Dermis blood vessel endothelial cell (primary cell): ENCODE data around the gene GNAS-AS1. TPM values are rescaled to one million over a fixed set of nuclear protein-coding genes. Genes with fewer than 3 reads are reported as not detected.
"Not testable (repeated sequence)": the region's sequence is repeated elsewhere in the genome, so short reads cannot be mapped to it uniquely, and the experiment has no call there.

ENCODE experiments used
- DNase-seq: peaks from one replicate; pipeline ENCODE4 v3.0.0; 2010
- total RNA-seq: library from RNA; depleted of rRNA; stranded (reverse); fragments of >200 nt; gene quantifications from 2 replicates; pipeline ENCODE4 v1.2.3, GENCODE V29; 2014

The GNAS-AS1 gene
- total RNA-seq, 1 donor from 2014 or later = not detected

DNA sequence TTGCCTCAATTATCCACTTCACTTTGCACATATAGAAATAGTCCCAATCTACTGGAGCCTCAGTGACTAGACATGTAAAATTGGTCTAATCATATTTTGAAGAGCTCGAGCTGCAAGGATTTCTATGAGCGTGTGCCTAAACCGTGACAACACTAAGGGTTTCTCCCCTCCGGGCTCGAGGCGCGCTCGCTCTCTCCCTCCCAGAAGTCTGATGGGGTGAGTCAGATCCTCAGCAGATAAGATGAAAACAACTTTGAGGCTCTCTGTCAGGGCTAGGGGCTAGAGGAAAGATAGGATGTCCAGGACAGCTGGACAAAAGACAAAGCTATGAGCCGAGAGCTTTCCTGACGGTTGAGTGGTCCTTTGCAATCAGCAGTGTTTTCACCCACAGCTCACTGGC is 16.8 kb downstream of the GNAS-AS1 start:
- no peak for DNase-seq

GRCh38 chr20:58832457-58832856 is 18.2 kb downstream of the GNAS-AS1 start:
- no peak for DNase-seq

GRCh38 chr20:58829531-58829941 is 21.2 kb downstream of the GNAS-AS1 start:
- no peak for DNase-seq

- DNase-seq = not testable (repeated sequence)
Observed at GRCh38 chr20:58828804-58829203, 21.9 kb downstream of the GNAS-AS1 start.

- no peak for DNase-seq
Observed at GRCh38 chr20:58828136-58828535, 22.6 kb downstream of the GNAS-AS1 start.

- no peak for DNase-seq
Observed at GRCh38 chr20:58826271-58826670, 24.4 kb downstream of the GNAS-AS1 start.

DNA sequence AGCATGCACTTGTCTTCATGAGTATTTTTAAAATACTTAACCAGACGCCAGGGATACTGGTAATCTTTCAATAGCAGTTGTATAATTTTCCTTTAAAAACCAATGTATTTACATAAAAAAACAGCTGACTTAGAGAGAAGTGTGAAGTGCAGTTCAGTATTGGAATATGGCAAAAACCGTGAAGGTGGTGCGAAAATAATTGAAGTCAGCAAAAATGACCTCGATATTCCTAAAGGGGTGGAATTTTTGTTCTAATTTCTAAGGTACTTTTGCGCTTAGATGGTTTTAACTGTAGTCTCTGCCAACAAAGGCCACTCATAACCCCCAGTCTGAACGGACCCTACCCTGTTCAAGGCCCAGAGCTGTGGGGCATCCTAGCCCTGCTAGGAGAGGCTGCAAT is 25.3 kb downstream of the GNAS-AS1 start:
- DNase-seq = no peak

DNA sequence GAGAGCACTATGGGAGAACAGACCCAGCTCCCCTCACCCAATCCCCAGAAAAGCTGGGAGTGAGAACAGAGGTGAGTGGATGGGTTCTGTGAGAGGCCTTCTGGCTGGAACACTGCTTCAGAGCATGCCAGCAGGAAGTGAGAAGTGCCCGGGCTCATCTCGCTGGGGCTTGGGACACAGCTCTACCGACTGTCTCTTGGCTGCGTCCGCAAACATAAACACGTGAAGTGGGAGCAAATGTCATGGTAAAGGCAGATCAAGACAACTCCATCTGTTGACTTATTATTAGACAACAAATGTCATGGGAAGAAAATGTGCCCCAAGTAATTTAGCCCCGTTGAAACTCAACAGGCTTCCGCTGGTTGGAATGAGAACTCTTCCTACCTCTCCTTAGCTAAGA is 25.9 kb downstream of the GNAS-AS1 start:
- no peak for DNase-seq

- DNase-seq = no peak
Observed at GRCh38 chr20:58822748-58823730, 27.7 kb downstream of the GNAS-AS1 start.

DNA sequence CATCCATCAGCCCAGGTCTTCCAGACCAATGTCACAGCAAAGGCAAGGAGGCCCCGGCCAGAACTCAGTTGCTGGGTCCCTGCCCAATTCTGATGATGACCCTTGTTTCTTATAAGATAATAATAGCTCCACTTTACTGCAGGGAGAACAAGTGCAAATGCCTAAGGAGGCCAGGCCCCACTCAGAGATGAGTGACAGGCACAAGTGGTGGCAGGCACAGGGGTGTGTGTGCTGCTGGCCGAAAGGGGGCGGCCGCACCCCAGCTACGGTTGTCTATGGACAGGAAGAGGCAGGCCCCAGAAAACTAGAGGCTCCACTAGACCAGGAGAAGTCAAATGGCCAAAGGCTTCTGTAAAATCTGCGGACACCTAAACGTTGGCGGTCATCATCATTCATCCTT is 28.6 kb downstream of the GNAS-AS1 start:
- DNase-seq = no peak

- not testable (repeated sequence) for DNase-seq
Observed at GRCh38 chr20:58820515-58820914, 30.2 kb downstream of the GNAS-AS1 start.

- DNase-seq = no peak
Observed at GRCh38 chr20:58819921-58820320, 30.8 kb downstream of the GNAS-AS1 start.

DNA sequence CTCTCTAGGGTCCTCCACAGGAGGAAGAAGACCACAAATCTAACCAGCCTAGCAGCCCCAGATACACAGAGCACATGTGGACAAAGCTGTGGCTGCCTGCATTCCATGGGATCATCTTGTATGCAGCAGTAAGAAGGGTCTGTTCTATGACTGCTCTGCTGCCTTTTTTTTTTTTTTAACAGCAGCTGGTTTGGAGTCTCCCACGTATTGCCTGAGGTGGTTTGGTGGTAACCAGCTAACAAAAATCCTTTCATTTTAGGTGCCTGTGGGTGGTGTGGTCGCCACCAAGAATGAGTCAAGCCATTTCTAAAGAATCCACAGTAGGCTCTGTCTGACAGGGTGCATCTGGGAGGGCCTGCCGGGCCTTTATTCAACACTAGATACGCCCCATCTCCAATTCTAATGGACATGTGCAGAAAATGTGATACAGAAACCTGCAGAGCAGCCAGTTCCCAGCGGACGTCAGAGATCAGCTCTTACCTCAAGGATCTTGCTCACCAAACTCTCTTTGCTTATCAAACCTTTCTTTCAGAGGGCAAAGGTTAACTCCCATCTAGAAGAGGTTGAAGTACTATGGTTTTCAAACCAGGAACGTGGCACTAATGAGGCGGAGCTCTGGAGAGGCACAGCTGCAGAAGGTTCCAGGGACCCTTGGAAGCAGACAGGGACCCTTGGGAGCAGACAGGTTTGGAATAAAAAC is 32.0 kb downstream of the GNAS-AS1 start:
- no peak for DNase-seq

GRCh38 chr20:58817748-58818147 is 33.0 kb downstream of the GNAS-AS1 start:
- no peak for DNase-seq

DNA sequence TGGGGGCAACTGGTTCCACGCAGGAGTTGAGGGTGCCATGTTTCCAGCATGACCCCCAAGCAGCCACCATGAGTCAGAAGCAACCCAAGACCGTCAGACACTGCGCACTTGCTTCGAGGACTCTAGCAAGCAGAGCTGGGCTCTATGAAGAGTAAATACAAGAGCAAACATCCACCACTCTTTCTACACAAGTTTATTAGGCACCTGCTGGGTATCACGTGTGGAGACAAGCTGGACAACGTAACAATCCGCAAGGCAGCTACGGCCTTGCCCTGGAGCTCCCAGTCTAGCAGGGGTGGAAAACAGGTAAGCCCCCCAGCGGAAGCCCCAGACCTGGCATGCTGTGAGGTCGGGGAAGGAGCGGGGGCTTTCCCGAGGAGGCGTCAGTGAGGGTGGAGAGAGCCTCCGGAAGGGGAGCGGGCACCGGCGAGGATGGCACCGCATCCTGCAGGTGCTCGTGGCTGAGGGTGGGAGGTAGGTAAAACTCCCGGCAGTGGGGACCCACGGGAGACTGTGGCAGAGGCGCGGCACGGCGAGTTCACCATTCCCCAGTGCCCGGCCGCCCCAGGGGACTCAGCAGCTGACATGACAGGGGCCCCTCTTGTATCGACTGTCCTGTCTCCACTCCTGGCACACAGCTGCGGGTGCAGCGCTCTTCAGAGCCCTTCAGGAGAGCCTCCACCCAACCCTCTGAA is 33.6 kb downstream of the GNAS-AS1 start:
- no peak for DNase-seq

GRCh38 chr20:58816051-58816450 is 34.7 kb downstream of the GNAS-AS1 start:
- no peak for DNase-seq

DNA sequence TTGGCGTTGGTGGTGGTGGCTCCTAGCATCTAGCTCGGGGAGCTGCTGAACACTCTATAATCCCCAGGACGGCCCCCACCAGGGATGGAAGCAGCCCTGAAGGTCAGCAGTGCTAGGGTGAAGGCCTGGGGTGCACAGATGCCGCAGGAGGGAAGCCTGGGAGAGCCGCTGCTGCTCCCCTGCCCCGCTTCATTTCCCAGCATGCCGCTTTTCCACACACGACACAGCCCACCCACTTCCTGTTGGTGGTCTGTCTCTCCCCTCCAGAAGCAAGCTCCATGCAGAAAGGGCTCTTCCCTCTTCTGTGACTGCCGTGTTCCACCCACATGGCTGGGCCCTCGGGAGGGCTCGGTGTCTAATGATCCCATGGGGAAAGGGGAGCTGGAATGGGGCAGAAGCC is 35.3 kb downstream of the GNAS-AS1 start:
- DNase-seq = no peak

DNA sequence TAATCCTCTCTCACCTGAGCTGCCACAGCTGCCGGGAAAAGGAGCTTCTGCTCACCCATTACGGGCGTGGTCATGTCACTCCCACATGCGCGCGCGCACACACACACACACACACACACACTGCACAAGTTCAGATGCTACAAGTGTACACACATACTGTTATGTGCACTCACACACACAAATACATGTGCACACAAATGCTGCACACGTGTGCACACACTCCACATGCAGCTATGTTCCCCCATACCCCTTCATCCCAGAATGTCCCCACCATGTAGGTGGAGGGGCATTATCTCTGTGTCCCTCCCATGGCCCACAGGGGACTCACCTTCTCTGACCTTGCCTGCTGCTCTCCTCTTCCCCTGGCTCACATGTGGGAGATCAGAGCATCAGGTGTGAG is 37.3 kb downstream of the GNAS-AS1 start:
- no peak for DNase-seq

GRCh38 chr20:58811334-58811733 is 39.4 kb downstream of the GNAS-AS1 start:
- DNase-seq = no peak

- no peak for DNase-seq
Observed at GRCh38 chr20:58810879-58811250, 39.8 kb downstream of the GNAS-AS1 start.

DNA sequence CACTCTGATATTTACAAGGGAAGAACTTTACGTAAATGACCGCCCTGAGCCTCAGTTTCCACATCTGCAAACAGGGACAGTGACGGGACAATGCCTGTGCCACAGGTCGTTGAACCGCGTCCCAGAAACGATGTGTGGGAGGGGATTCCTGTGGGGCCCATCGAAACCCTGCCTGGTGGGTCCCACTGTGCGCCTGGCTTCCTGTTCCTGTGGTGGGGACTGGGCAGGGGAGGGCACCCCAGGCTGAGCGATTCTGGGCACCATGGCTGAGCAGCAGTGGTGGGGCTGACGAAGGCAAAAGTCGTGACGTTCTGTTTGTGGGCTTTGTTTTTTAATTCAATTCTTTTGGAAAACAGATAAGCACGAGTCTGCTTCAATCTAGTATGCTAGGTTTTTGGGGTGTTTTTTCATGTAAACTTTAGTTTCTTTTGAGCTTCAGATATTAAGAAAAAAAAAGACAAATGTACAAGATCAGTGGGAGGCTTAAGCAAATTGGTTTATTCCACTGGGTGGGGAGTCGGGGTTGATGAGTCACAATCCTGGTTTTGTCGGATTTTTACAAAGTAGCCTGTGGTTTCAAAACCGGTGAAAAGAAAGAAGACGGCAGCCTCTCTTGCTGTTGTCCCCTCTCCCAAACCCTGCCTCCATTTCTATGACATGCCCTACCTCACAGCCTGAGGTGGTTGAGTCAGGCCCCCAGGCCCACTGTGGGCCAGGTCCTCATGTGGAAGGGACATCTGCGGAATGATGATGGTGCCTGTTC is 40.4 kb downstream of the GNAS-AS1 start:
- DNase-seq = no peak

GRCh38 chr20:58808271-58809046 is 42.2 kb downstream of the GNAS-AS1 start:
- DNase-seq = no peak
